Activated naive CD4-positive, alpha-beta T cell treated with anti-CD3 and anti-CD28 coated beads, Interleukin-2, amount 50 U/mL, for 72 hours (primary cell): ENCODE data around the gene PLCZ1. TPM values are rescaled to one million over a fixed set of nuclear protein-coding genes. Genes with fewer than 3 reads are reported as not detected.
"Not testable (repeated sequence)": the region's sequence is repeated elsewhere in the genome, so short reads cannot be mapped to it uniquely, and the experiment has no call there.

Source experiments
- ATAC-seq, 2 donors: fragments of 150-1000 bp; cut with Tn5 transposase; 2 replicates each; pipeline ENCODE4 v1.10.0; 2021; ENCODE audit warnings: mild to moderate bottlenecking in 2 of 2, moderate library complexity in 2 of 2
- DNase-seq, 2 donors: peaks; one replicate each; pipeline ENCODE4 v3.0.0; 2021 to 2022; ENCODE audit warnings: low spot score in 2 of 2
- H3K27ac Mint-ChIP-seq, 2 donors: one replicate each; pipeline ENCODE4 v1.8.0; 2022; ENCODE audit warnings: mild to moderate bottlenecking in 2 of 2, mixed read lengths in 2 of 2
- H3K36me3 Mint-ChIP-seq, 2 donors: one replicate each; pipeline ENCODE4 v1.8.0; 2022; ENCODE audit warnings: mixed read lengths in 2 of 2
- H3K9me3 Mint-ChIP-seq, 2 donors: one replicate each; pipeline ENCODE4 v1.8.0; 2022; ENCODE audit warnings: mixed read lengths in 2 of 2
- total RNA-seq, 2 donors: library from RNA; stranded (reverse); gene quantifications; one replicate each; pipeline ENCODE4 v1.2.3, GENCODE V29; 2022

PLCZ1 gene
- total RNA-seq, 2 donors from 2014 or later = not detected

GRCh38 chr12:18720690-18721089 lies 17.1 kb downstream of the PLCZ1 start:
- H3K36me3 Mint-ChIP-seq = peaks cover 0 to 5% of the 10 kb centered on the region in 2 donors
- peaks cover 15 to 19% of the 10 kb centered on the region in 2 donors for H3K9me3 Mint-ChIP-seq
- DNase-seq = no peak
- no peak overlapping the region for H3K27ac Mint-ChIP-seq
- no peak for ATAC-seq

- H3K27ac Mint-ChIP-seq = no peak overlapping the region
- peaks cover 14 to 18% of the 10 kb centered on the region in 2 donors for H3K9me3 Mint-ChIP-seq
- DNase-seq (no peak), ATAC-seq (no peak)
- peaks cover 0 to 5% of the 10 kb centered on the region in 2 donors for H3K36me3 Mint-ChIP-seq
These were observed 17.8 kb downstream of the PLCZ1 start for GRCh38 chr12:18719922-18720510.

GRCh38 chr12:18718462-18718861 lies 19.4 kb downstream of the PLCZ1 start:
- DNase-seq (no peak), ATAC-seq (no peak)
- Mint-ChIP-seq H3K36me3 (no peaks in the 10 kb centered on the region), H3K9me3 (peaks cover 10 to 17% of the 10 kb centered on the region in 2 donors), H3K27ac (no peak overlapping the region)

GRCh38 chr12:18716236-18716635 lies 21.6 kb downstream of the PLCZ1 start:
- Mint-ChIP-seq H3K27ac (no peak overlapping the region), H3K36me3 (no peaks in the 10 kb centered on the region), H3K9me3 (peaks cover 13 to 14% of the 10 kb centered on the region in 2 donors)
- ATAC-seq = no peak
- DNase-seq = no peak

DNA sequence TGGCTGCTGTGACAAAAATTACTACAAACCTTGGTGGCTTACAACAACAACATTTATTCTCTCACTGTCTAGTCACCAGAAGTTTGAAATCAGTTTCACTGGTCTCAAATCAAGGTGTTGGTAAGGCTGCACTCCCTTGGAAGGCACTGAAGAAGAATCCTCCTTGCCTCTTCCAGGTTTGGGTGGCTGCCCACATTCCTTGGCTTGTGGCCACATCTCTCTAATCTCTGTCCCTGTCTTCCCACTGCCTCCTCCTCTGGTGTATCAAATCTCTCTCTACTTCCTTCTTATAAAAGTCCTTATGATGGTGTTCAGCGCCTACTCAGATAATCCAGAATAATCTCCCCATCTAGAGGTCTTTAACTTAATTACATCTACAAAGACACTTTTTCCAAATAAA lies 31.0 kb downstream of the PLCZ1 start:
- H3K27ac Mint-ChIP-seq = no peak overlapping the region
- no peak for ATAC-seq

DNA sequence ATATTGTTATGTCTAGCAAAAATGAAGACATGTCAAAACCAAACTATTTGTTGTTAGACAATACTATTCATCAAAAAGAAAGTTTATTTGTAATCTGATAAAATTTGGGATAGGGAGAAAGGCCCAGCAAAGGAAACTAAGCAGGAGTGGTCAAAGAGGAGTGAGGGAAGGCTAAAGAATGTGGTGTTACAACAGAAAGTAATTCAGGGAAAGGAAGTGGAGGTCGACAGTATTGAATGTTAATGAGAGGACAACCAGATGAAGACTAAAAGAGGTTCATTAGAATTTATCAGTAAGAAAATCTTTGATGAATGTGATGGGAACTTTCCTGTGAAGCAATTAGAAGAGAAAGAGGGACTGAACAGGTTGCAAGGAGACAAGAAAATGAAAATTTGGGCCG lies 33.9 kb downstream of the PLCZ1 start:
- H3K36me3 Mint-ChIP-seq = peaks cover 0 to 6% of the 10 kb centered on the region in 2 donors
- no peak for DNase-seq
- ATAC-seq = no peak
- H3K9me3 Mint-ChIP-seq = peaks cover 16 to 20% of the 10 kb centered on the region in 2 donors
- H3K27ac Mint-ChIP-seq = no peak overlapping the region

More for the DNA sequence above, 31.0 kb downstream of the PLCZ1 start:
- DNase-seq = no peak
- Mint-ChIP-seq H3K36me3 (peaks cover 0 to 6% of the 10 kb centered on the region in 2 donors), H3K9me3 (peaks cover 19 to 30% of the 10 kb centered on the region in 2 donors)

DNA sequence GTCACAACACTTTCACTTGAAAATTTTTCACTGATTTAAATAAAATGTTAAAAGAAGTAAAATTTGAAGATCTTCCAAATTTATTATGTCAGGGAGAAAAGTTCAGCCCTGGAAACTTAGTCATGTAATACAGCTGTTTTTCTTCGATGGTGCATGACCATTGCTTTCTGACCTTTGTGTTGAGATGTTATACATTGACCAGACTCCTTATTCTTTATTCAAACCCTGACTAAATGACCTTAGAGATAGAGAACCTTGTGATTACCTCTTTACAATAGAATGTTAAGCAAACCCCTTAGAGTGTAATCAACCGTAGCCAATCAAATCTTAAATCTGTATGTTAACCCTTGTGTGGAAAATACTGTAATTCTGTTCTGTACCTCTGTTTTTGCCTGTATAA lies 34.5 kb downstream of the PLCZ1 start:
- DNase-seq (no peak), ATAC-seq (no peak)
- peaks cover 16 to 21% of the 10 kb centered on the region in 2 donors for H3K9me3 Mint-ChIP-seq
- H3K36me3 Mint-ChIP-seq = peaks cover 0 to 6% of the 10 kb centered on the region in 2 donors
- H3K27ac Mint-ChIP-seq = no peak overlapping the region

DNA sequence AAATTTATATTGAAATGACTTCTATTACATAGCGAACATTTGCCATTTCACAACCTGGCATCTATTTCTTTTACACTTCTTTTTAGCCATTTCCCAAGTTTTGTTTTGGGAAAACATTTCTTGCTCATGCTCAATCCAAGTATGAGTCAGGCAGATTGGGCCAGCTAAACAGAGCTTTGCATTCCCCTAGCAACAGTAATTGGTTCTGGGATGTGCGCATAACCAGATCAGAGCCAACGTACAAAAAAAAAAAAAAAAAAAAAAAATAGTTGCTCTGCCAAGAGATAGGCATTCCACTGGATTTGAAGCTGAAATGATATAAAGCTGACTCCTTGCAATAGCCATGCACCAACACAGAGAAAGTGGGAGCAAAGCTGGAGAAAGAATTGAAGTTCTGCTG lies 37.5 kb downstream of the PLCZ1 start:
- peaks cover 0 to 6% of the 10 kb centered on the region in 2 donors for H3K36me3 Mint-ChIP-seq
- peaks cover 12 to 16% of the 10 kb centered on the region in 2 donors for H3K9me3 Mint-ChIP-seq
- ATAC-seq (no peak), DNase-seq (no peak)
- no peak overlapping the region for H3K27ac Mint-ChIP-seq

GRCh38 chr12:18696971-18697602 lies 40.7 kb downstream of the PLCZ1 start:
- peaks cover 12 to 19% of the 10 kb centered on the region in 2 donors for H3K9me3 Mint-ChIP-seq

DNA sequence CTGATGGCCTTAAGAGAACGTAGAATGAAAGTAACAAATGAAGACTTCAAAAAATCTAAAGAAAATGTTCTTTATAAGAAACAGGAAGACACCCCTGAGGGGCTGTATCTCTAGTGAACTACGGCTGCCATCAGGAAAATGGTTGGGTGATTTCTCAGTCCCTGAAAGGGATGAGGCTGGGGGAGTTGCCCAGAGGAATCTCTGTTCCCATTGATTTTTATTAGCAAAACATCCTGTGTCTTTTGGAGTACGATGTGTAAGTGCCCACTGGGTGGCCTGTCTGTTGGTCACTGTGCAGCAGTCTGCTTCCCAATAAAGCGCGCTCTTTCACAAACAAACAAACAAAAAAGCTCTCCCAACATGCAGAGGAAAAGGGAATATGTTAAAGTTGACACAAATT lies 43.8 kb downstream of the PLCZ1 start:
- not testable (repeated sequence) for ATAC-seq, H3K27ac Mint-ChIP-seq, DNase-seq, H3K36me3 Mint-ChIP-seq
- peaks cover 21 to 27% of the 10 kb centered on the region in 2 donors for H3K9me3 Mint-ChIP-seq

More at GRCh38 chr12:18696971-18697602, 40.7 kb downstream of the PLCZ1 start:
- H3K27ac Mint-ChIP-seq = no peak overlapping the region
- ATAC-seq (no peak), DNase-seq (no peak)
- H3K36me3 Mint-ChIP-seq = no peaks in the 10 kb centered on the region

DNA sequence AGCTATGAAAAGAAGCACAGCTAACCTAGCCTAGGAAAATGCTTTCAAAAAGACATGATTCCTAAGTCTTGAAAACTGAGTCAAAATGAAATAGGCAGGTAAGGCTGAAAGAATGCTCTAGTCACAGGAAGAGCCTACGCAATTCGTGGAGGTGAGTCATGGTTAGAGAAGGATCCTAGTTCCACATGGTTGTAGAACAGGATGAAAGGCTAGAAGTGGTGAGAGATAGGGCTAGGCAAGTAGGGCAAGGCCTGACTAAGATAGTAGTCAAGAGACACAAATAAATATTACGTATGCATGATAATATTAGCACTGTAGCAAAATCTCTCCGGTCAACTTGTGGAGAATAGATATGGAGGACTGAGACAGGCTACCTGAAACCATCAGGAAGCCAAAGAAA lies 47.2 kb downstream of the PLCZ1 start:
- Mint-ChIP-seq H3K36me3 (no peaks in the 10 kb centered on the region), H3K27ac (no peak overlapping the region), H3K9me3 (peaks cover 20 to 21% of the 10 kb centered on the region in 2 donors)
- ATAC-seq (no peak), DNase-seq (no peak)

DNA sequence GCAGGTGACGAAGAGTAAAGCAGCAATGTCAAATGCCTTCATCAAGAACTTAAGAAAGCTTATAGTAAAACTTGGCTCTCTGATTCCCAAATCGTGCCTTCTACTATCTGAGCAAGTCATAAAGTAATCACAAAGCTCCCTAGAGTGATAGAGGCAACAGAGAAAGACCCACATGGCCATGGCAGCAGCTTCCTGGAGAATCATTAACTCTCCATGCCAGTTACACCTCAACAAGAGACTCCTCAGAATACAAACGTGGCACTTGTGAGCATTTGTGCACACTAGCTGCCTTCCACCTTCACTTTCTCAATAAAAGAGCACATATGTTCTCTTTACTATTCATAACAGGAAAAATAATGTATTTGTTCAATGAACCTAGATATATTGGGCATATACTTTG lies 48.0 kb downstream of the PLCZ1 start:
- H3K36me3 Mint-ChIP-seq = no peaks in the 10 kb centered on the region
- no peak overlapping the region for H3K27ac Mint-ChIP-seq
- DNase-seq (no peak), ATAC-seq (no peak)
- peaks cover 20% of the 10 kb centered on the region in 2 donors for H3K9me3 Mint-ChIP-seq

DNA sequence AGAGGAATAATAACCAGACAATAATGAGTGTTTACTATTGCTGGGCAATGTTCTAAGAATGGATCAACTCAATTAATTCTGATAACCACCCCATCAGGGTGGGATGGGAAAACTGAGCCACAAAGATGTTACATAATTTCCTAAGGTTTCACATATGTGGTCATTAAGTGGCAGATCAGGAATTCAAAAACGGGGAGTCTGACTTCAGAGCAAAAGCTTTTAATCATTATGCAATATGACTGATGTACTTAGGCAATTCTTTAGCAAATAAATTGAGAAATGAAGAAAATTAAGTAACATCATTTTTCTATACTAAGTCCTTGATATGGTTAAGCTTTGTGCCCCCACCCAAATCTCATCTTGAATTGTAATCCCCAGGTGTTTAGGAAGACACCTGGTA lies 53.4 kb downstream of the PLCZ1 start:
- DNase-seq = no peak
- Mint-ChIP-seq H3K9me3 (peaks cover 3 to 6% of the 10 kb centered on the region in 2 donors), H3K27ac (no peak overlapping the region), H3K36me3 (no peaks in the 10 kb centered on the region)
- no peak for ATAC-seq

DNA sequence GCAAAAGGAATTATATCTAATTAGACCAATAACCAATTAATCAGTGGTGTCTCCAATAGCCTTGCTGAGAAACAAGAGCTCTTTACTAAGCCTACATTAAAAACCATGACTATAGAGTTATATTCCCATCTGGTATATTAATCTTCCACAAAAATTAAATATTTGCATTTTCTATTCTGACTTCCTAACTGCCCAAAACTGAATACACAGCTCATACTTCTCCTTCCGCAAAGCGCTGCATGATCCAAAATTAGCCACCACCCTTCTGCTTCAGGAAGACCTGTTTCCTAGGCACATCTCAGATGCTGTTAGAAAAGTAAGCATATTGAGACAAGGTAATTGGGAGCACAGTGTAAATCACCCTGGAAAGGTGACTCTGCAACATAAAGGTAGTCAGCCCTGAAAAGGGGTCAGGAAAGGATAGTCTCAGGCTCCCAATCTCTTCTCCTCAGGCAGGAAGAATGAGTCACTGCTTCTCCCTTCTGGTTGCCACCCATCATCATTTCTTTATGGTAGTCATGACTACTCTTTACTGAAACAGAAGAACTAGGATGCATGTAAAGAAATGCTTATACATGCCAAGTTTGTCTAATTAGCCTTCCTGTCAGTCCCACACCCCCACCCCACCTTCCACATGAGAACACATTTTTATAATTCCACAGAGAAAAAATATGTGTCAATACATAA lies 54.3 kb downstream of the PLCZ1 start:
- no peak for ATAC-seq
- peaks cover 3 to 6% of the 10 kb centered on the region in 2 donors for H3K9me3 Mint-ChIP-seq
- DNase-seq = no peak
- no peak overlapping the region for H3K27ac Mint-ChIP-seq
- no peaks in the 10 kb centered on the region for H3K36me3 Mint-ChIP-seq

- H3K27ac Mint-ChIP-seq = no peak overlapping the region
- H3K9me3 Mint-ChIP-seq = peaks cover 3 to 6% of the 10 kb centered on the region in 2 donors
- H3K36me3 Mint-ChIP-seq = no peaks in the 10 kb centered on the region
- ATAC-seq = no peak
- DNase-seq = no peak
These were observed 56.0 kb downstream of the PLCZ1 start for GRCh38 chr12:18681818-18682217.

DNA sequence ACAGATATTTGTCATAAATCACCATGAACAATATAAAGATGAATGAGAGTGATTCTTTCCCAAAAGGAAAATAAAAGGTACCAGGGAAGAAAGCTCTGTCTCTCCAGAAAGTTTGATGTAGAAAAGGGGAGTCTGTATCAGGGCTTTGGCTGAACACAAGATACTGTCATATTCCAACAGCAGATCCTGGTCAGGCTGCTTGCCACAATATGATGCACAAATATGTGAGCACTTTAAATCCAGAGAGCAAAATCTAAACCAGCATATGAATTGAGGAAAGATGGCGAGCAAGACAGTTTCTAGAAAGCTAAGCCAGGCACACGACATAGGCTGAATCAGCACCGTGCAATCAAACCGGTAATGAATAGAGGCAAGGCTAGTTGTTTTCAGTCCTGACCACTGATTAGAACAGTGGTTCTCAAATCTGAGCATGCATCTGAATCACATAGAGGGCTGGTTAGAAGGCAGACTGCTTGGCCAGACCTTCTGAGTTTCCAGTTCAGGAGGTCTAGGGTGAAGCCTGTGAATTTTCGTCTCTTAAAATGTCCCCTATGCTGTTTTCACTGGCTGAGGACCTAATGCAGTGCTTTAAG lies 60.7 kb downstream of the PLCZ1 start:
- no peak for DNase-seq
- H3K9me3 Mint-ChIP-seq = peaks cover 18% of the 10 kb centered on the region in 2 donors
- no peaks in the 10 kb centered on the region for H3K36me3 Mint-ChIP-seq
- H3K27ac Mint-ChIP-seq = no peak overlapping the region
- ATAC-seq = no peak

- DNase-seq (no peak), ATAC-seq (no peak)
- H3K27ac Mint-ChIP-seq = no peak overlapping the region
- peaks cover 18% of the 10 kb centered on the region in 2 donors for H3K9me3 Mint-ChIP-seq
- H3K36me3 Mint-ChIP-seq = no peaks in the 10 kb centered on the region
These were observed 61.7 kb downstream of the PLCZ1 start for GRCh38 chr12:18676141-18676540.
